ENCODE results near the gene CAPZA2. TPM values are rescaled to one million over a fixed set of nuclear protein-coding genes. Genes with fewer than 3 reads are reported as not detected.

Gene CAPZA2
- polyA plus RNA-seq, 2 of the 4 experiments (the other 2 are of a cell fraction) = 151 to 213 TPM

DNA sequence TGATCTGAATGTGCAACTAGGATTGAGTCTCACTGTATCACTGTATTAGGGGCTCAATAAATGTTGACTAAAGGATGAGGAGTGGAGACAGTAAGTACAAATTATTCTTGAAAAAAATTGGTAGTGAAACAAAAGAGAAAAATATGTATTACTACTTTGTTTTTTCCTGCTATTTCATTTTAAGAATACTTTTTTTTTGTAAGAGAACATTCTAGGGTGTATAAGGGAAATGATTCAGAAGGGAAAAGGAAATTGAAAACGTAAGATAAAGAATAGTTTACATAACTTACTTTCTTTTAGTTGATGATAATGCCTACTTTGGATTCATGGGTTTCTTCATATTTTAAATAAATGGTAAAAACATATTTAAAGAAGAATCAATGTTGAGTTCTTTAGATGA lies 9.6 kb downstream of the CAPZA2 start:
- CTCF ChIA-PET = no interaction called here
- no peaks in the 10 kb centered on the region for H3K9me3 ChIP-seq
- no peak for FAIRE-seq

DNA sequence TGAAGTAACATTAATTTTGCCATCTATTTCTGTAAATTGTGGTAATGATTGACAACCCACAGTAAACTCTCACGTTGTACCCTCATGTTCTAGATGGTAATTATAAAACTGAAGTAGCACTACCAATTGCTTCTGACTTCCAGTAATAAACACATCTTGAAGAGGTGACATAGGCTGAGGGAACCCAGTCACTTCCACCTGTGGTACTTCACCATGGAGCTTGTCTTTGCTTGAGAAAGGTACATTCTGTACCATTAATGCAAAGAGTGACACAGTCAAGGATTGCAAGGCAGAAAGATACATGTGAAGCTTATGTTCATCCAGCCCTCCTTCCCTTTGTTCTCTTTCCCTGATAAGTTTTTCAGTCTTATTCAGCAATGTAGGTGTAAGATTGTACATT lies 11.2 kb downstream of the CAPZA2 start:
- no peak overlapping the region for H3K4me3 ChIP-seq
- DNase-seq (ENCODE audit: low read depth in 1 of 2, low spot score in 1 of 2) (no peak), FAIRE-seq (no peak), ATAC-seq (no peak)
- CTCF ChIA-PET = interaction anchor here (1.3 kb wide), 1 partner anchor 735 kb away, joined by 3 read pairs; no protein-coding TSS in a partner anchor
- H3K4me1 ChIP-seq = peaks cover 18% of the 10 kb centered on the region; the same call in 2 of the 3 replicates
- no peaks in the 10 kb centered on the region for H3K9me3 ChIP-seq
- 64% methylated on average over 1 of the region's 1 CpG for WGBS (ENCODE audit: missing lambda C conversion rate)
- no peak overlapping the region for H3K4me2 ChIP-seq
- TF ChIP-seq FOSL2 (IDR thresholded peaks at IDR 0.05) (no peak), FOSL2 (CRISPR knock-in tag; IDR thresholded peaks at IDR 0.05) (no peak), HOXB5 (CRISPR knock-in tag; IDR thresholded peaks at IDR 0.05) (no peak), MAZ (IDR thresholded peaks at IDR 0.05; ENCODE audit: borderline replicate concordance, low read depth, low read length) (no peak), CEBPB (IDR thresholded peaks at IDR 0.05) (no peak), HOXA7 (CRISPR knock-in tag; IDR thresholded peaks at IDR 0.05) (no peak), NPAS2 (CRISPR knock-in tag; IDR thresholded peaks at IDR 0.05; ENCODE audit: borderline replicate concordance) (no peak), ZC3H11A (IDR thresholded peaks at IDR 0.05) (no peak), SREBF2 (IDR thresholded peaks at IDR 0.05) (no peak), CBX8 (IDR thresholded peaks at IDR 0.05) (no peak), RAD21 (conservative IDR thresholded peaks at IDR 0.05 in 1 of 2, IDR thresholded peaks at IDR 0.05 in 1 of 2) (no peak), RNF2 (IDR thresholded peaks at IDR 0.05; ENCODE audit: borderline replicate concordance, low read depth) (no peak), SMC3 (IDR thresholded peaks at IDR 0.05) (no peak)
- TF ChIP-seq, protein P1, sequence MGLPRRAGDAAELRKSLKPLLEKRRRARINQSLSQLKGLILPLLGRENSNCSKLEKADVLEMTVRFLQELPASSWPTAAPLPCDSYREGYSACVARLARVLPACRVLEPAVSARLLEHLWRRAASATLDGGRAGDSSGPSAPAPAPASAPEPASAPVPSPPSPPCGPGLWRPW (IDR thresholded peaks at IDR 0.05) = no peak
- TF ChIP-seq, protein P2, sequence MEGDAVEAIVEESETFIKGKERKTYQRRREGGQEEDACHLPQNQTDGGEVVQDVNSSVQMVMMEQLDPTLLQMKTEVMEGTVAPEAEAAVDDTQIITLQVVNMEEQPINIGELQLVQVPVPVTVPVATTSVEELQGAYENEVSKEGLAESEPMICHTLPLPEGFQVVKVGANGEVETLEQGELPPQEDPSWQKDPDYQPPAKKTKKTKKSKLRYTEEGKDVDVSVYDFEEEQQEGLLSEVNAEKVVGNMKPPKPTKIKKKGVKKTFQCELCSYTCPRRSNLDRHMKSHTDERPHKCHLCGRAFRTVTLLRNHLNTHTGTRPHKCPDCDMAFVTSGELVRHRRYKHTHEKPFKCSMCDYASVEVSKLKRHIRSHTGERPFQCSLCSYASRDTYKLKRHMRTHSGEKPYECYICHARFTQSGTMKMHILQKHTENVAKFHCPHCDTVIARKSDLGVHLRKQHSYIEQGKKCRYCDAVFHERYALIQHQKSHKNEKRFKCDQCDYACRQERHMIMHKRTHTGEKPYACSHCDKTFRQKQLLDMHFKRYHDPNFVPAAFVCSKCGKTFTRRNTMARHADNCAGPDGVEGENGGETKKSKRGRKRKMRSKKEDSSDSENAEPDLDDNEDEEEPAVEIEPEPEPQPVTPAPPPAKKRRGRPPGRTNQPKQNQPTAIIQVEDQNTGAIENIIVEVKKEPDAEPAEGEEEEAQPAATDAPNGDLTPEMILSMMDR (IDR thresholded peaks at IDR 0.05) = no peak
- TF ChIP-seq, protein P3, sequence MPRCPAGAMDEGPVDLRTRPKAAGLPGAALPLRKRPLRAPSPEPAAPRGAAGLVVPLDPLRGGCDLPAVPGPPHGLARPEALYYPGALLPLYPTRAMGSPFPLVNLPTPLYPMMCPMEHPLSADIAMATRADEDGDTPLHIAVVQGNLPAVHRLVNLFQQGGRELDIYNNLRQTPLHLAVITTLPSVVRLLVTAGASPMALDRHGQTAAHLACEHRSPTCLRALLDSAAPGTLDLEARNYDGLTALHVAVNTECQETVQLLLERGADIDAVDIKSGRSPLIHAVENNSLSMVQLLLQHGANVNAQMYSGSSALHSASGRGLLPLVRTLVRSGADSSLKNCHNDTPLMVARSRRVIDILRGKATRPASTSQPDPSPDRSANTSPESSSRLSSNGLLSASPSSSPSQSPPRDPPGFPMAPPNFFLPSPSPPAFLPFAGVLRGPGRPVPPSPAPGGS (IDR thresholded peaks at IDR 0.05) = no peak
- TF ChIP-seq, protein P4, sequence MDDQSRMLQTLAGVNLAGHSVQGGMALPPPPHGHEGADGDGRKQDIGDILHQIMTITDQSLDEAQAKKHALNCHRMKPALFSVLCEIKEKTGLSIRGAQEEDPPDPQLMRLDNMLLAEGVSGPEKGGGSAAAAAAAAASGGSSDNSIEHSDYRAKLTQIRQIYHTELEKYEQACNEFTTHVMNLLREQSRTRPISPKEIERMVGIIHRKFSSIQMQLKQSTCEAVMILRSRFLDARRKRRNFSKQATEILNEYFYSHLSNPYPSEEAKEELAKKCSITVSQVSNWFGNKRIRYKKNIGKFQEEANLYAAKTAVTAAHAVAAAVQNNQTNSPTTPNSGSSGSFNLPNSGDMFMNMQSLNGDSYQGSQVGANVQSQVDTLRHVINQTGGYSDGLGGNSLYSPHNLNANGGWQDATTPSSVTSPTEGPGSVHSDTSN (IDR thresholded peaks at IDR 0.05) = no peak
- TF ChIP-seq, protein P5, sequence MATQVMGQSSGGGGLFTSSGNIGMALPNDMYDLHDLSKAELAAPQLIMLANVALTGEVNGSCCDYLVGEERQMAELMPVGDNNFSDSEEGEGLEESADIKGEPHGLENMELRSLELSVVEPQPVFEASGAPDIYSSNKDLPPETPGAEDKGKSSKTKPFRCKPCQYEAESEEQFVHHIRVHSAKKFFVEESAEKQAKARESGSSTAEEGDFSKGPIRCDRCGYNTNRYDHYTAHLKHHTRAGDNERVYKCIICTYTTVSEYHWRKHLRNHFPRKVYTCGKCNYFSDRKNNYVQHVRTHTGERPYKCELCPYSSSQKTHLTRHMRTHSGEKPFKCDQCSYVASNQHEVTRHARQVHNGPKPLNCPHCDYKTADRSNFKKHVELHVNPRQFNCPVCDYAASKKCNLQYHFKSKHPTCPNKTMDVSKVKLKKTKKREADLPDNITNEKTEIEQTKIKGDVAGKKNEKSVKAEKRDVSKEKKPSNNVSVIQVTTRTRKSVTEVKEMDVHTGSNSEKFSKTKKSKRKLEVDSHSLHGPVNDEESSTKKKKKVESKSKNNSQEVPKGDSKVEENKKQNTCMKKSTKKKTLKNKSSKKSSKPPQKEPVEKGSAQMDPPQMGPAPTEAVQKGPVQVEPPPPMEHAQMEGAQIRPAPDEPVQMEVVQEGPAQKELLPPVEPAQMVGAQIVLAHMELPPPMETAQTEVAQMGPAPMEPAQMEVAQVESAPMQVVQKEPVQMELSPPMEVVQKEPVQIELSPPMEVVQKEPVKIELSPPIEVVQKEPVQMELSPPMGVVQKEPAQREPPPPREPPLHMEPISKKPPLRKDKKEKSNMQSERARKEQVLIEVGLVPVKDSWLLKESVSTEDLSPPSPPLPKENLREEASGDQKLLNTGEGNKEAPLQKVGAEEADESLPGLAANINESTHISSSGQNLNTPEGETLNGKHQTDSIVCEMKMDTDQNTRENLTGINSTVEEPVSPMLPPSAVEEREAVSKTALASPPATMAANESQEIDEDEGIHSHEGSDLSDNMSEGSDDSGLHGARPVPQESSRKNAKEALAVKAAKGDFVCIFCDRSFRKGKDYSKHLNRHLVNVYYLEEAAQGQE (IDR thresholded peaks at IDR 0.05) = no peak
- TF ChIP-seq, protein P6, sequence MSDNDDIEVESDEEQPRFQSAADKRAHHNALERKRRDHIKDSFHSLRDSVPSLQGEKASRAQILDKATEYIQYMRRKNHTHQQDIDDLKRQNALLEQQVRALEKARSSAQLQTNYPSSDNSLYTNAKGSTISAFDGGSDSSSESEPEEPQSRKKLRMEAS (IDR thresholded peaks at IDR 0.05) = no peak
- no peak overlapping the region for H3K27ac ChIP-seq
- POLR2A ChIA-PET = no interaction called here

More for the DNA sequence above, 9.6 kb downstream of the CAPZA2 start:
- TF ChIP-seq KDM1A (IDR thresholded peaks at IDR 0.05; ENCODE audit: low read depth) (no peak), POLR2A (IDR thresholded peaks at IDR 0.05; ENCODE audit: low read length) (no peak), CEBPB (IDR thresholded peaks at IDR 0.05) (no peak), RCOR1 (IDR thresholded peaks at IDR 0.05; ENCODE audit: low read depth, low read length) (no peak), NPAS2 (CRISPR knock-in tag; IDR thresholded peaks at IDR 0.05; ENCODE audit: borderline replicate concordance) (no peak), NR3C1 (IDR thresholded peaks at IDR 0.05) (no peak), CHD2 (IDR thresholded peaks at IDR 0.05; ENCODE audit: low read length, partially characterized antibody) (no peak), SREBF2 (IDR thresholded peaks at IDR 0.05) (no peak), BHLHE40 (IDR thresholded peaks at IDR 0.05; ENCODE audit: low read depth, low read length) (no peak), MAFK (IDR thresholded peaks at IDR 0.05; ENCODE audit: partially characterized antibody) (no peak), POLR2AphosphoS2 (conservative IDR thresholded peaks at IDR 0.05; ENCODE audit: low read length) (no peak), KDM5A (IDR thresholded peaks at IDR 0.05) (no peak), HOXB5 (CRISPR knock-in tag; IDR thresholded peaks at IDR 0.05) (no peak), CBX8 (IDR thresholded peaks at IDR 0.05) (no peak), EP300 (IDR thresholded peaks at IDR 0.05) (no peak), CHD4 (IDR thresholded peaks at IDR 0.05; ENCODE audit: borderline replicate concordance) (no peak)
- TF ChIP-seq, protein P1 (IDR thresholded peaks at IDR 0.05) = no peak
- TF ChIP-seq, protein P6 (IDR thresholded peaks at IDR 0.05) = no peak
- Histone ChIP-seq H3K4me2 (no peak overlapping the region), H3K27ac (no peak overlapping the region), H3K4me1 (peaks cover 18% of the 10 kb centered on the region; the same call in 2 of the 3 replicates), H3K4me3 (no peak overlapping the region)
- 79% methylated on average over 1 of the region's 1 CpG for WGBS (ENCODE audit: missing lambda C conversion rate)
- DNase-seq (ENCODE audit: low read depth in 1 of 2, low spot score in 1 of 2) (no peak), ATAC-seq (no peak)
- POLR2A ChIA-PET = no interaction called here

All from A549 (cell line).